Activated CD4-positive, CD25-positive, alpha-beta regulatory T cell treated with anti-CD3 and anti-CD28 coated beads, Interleukin-2, amount 50 U/mL, for 72 hours (primary cell): Measurements from ENCODE around the gene SLC25A4.
"Not testable (repeated sequence)": the region's sequence is repeated elsewhere in the genome, so short reads cannot be mapped to it uniquely, and the experiment has no call there.

Experiments used
- DNase-seq: peaks from one replicate; pipeline ENCODE4 v3.0.0; 2021

SLC25A4 gene

DNA sequence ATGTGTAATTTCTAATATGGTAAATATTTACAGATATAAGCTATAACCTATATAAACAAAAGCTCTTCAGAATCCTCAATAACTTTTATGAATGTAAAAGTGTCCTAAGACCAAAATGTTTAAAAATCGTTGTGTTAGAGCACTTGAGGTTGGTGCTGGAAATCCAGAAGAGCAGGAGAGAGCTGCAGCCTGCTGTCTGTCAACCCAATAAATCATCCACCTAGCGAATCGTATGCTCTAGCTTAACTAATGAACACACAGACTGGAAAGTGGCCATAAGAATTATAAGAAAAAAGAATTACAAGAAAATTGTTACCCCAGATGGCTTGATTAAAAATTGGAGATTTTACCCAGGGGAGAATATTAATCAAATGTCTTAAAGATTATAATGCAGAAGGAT lies 43.7 kb downstream of the SLC25A4 start:
- DNase-seq: no peak

DNA sequence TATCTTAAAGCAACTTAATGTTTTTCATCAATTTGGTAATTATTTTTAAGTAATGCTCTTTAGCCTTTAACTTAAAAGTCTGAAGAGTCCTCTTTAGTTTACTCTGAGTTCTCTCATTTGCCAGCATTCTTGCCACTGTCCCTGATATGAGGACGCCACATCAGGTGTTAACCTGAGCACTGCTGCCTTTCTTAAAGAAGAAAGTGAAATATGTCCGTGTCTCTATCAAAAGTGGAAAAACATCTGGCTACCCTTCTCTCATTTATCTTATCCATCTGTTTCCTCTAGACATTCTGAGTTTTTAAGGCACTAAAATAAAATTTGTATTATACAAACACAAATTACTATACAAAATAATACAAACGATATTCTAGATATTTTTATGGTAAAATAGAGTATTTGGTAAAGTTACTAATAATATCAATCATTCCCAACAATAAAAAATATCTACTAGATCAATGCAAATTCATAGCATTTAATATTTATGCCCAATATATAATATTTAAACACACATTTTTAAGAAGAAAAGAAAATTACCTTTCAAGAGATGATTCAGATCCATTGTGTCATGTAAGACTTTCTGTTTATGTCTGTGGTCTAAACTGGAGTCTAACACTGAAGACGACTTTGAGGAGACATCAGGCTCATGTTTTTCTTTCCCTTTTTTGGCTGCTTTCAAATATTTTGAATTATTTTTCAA lies 46.7 kb downstream of the SLC25A4 start:
- no peak for DNase-seq

- no peak for DNase-seq
Observed at GRCh38 chr4:185190306-185190856, 47.3 kb downstream of the SLC25A4 start.

DNA sequence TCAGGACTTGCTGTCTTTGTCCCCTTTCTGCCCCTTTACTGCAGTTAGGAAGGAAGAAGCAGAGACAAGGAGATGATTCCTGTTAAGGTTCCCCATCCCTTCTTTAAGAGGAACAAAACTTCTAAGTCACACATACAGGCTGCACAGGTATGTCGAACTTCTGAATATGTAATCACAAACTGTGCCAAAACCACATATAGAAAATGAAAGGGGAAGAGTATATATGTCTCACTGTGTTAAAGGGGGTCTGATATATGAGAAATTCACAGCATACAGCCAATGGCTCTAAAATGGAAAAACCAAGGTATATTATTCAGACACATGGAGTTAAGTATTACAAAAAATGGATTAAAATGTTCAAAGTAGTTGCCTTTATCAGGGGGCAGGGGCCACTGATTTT lies 49.0 kb downstream of the SLC25A4 start:
- no peak for DNase-seq

- DNase-seq: no peak
Observed at GRCh38 chr4:185194924-185195888, 52.1 kb downstream of the SLC25A4 start.

GRCh38 chr4:185196437-185196836 lies 53.4 kb downstream of the SLC25A4 start:
- no peak for DNase-seq

- not testable (repeated sequence) for DNase-seq
Observed at GRCh38 chr4:185198189-185198588, 55.1 kb downstream of the SLC25A4 start.
